Activated naive CD8-positive, alpha-beta T cell treated with anti-CD3 and anti-CD28 coated beads, Interleukin-2, amount 50 U/mL, for 24 hours (primary cell): ENCODE data around the gene STEAP1.
"Not testable (repeated sequence)": the region's sequence is repeated elsewhere in the genome, so short reads cannot be mapped to it uniquely, and the experiment has no call there.

Experiments
- ATAC-seq: fragments of 150-1000 bp; cut with Tn5 transposase; one replicate; pipeline ENCODE4 v1.10.0; 2021
- DNase-seq: peaks from one replicate; pipeline ENCODE4 v3.0.0; 2021
- H3K27ac Mint-ChIP-seq: one replicate; pipeline ENCODE4 v1.8.0; 2021; ENCODE audit warnings: mild to moderate bottlenecking, mixed read lengths
- H3K27me3 Mint-ChIP-seq: one replicate; pipeline ENCODE4 v1.8.0; 2021; ENCODE audit warnings: mixed read lengths
- H3K36me3 Mint-ChIP-seq: one replicate; pipeline ENCODE4 v1.8.0; 2021; ENCODE audit warnings: low read depth, mixed read lengths
- H3K4me1 Mint-ChIP-seq: one replicate; pipeline ENCODE4 v1.8.0; 2021; ENCODE audit warnings: mixed read lengths
- H3K4me3 Mint-ChIP-seq: one replicate; pipeline ENCODE4 v1.8.0; 2021; ENCODE audit warnings: mild to moderate bottlenecking, moderate library complexity, mixed read lengths
- H3K9me3 Mint-ChIP-seq: one replicate; pipeline ENCODE4 v1.8.0; 2021; ENCODE audit warnings: mixed read lengths

The STEAP1 gene

DNA sequence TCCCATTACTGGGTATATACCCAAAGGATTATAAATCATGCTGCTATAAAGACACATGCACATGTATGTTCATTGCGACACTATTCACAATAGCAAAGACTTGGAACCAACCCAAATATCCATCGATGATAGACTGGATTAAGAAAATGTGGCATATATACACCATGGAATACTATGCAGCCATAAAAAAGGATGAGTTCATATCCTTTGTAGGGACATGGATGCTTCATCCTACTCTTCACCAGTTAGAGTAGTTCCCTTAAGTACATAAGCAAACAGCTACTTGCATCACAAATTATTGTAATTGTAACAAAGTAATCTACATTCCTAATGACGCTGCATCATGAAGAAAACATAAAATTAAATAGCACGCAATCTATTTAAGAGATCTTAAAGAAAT lies 32.0 kb downstream of the STEAP1 start:
- DNase-seq, H3K27ac Mint-ChIP-seq, ATAC-seq, H3K4me1 Mint-ChIP-seq, H3K36me3 Mint-ChIP-seq, H3K27me3 Mint-ChIP-seq, H3K4me3 Mint-ChIP-seq: not testable (repeated sequence)
- H3K9me3 Mint-ChIP-seq = peaks cover 11% of the 10 kb centered on the region

DNA sequence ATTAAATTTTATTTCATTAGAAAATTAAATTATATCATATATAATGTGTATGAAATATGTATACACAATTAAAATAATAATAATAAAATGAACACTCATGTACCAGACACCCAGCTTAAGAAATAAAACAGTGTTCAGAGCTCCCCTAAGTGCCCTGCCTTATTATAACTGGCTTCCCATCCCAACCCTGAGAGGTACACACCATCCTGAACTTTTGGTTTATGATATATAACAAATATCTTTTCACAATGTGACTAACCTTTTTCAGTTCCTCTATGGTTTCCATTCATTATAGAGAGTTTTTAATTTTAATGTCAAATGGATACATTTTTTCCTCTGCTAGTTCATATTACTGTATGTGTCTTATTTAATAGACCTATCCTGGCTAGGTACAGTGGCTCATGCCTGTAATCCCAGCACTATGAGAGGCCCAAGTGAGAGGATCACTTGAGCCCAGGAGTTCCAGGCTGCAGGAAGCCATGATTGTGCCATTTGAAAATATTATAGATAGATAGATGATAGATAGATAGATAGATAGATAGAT lies 33.3 kb downstream of the STEAP1 start:
- Mint-ChIP-seq H3K27me3 (peaks cover 6% of the 10 kb centered on the region), H3K4me3 (no peak overlapping the region)

DNA sequence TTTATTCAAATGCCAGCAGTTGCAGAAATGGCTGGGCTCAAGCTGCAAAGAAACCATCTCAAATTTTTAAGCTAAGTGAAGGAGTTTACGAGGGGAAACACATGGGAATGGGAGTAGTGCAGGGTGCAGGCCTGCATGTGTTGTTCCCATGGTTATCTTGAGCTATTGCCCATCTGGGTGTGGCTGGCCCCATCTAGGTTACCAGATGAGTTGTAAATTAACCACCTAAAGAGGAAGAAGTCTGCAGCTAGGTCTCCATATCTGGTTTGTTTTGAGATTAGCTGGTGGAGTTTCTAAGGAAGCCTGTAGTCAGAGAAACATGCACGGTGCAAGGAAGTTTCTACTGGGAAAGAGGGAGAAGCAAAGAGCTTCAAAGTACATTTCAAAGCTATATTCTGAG lies 34.0 kb downstream of the STEAP1 start:
- Mint-ChIP-seq H3K36me3 (no peaks in the 10 kb centered on the region), H3K4me1 (no peaks in the 10 kb centered on the region), H3K9me3 (peaks cover 24% of the 10 kb centered on the region), H3K27ac (no peak overlapping the region), H3K27me3 (peaks cover 5% of the 10 kb centered on the region), H3K4me3 (no peak overlapping the region)
- no peak for DNase-seq
- ATAC-seq = no peak

More for the DNA sequence above, 33.3 kb downstream of the STEAP1 start:
- no peaks in the 10 kb centered on the region for H3K36me3 Mint-ChIP-seq
- DNase-seq = no peak
- H3K9me3 Mint-ChIP-seq = peaks cover 21% of the 10 kb centered on the region
- ATAC-seq = peak; percentile 52
- H3K4me1 Mint-ChIP-seq = no peaks in the 10 kb centered on the region
- no peak overlapping the region for H3K27ac Mint-ChIP-seq

DNA sequence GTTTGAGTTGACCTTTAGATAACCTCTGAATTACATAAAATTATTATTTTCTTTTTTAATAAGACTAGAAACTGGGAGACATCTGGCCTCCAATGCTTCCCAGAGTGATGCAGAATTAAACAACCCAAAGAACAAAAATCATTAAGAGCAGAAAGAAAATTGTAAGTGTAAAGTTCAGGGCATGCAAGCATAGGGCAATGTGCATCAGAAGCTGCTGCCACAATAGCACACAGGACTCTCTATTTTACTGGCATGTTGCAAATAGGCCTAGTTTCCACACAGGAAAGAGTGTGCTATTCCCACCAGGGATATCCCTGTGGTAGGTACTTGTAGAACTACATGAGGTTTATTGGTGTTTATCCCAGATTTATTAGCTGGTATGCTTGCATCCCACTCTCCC lies 36.7 kb downstream of the STEAP1 start:
- peaks cover 28% of the 10 kb centered on the region for H3K9me3 Mint-ChIP-seq
- DNase-seq (no peak), ATAC-seq (no peak)
- no peaks in the 10 kb centered on the region for H3K4me1 Mint-ChIP-seq
- no peak overlapping the region for H3K27ac Mint-ChIP-seq
- no peaks in the 10 kb centered on the region for H3K36me3 Mint-ChIP-seq
- peaks cover 7% of the 10 kb centered on the region for H3K27me3 Mint-ChIP-seq
- H3K4me3 Mint-ChIP-seq = no peak overlapping the region

DNA sequence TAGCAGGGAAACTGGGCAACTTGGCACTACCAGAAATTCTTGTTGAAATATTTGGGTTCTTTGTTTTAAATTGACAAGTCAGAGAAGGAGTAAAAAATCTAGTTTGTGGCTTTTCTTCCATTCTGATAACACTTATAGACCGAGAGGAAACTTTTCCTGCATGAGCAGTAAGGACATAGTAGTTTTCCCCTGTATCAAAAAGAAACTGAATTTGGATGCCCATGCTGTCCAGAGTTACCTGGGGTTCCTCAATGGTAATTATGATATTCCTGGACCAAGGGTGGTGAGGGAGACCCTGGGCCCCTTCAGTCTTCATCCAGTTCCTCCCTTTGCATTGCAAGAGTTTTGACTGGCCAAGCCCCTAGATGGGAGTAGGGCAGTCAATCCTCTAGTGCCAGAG lies 37.4 kb downstream of the STEAP1 start:
- peaks cover 8% of the 10 kb centered on the region for H3K27me3 Mint-ChIP-seq
- DNase-seq = no peak

DNA sequence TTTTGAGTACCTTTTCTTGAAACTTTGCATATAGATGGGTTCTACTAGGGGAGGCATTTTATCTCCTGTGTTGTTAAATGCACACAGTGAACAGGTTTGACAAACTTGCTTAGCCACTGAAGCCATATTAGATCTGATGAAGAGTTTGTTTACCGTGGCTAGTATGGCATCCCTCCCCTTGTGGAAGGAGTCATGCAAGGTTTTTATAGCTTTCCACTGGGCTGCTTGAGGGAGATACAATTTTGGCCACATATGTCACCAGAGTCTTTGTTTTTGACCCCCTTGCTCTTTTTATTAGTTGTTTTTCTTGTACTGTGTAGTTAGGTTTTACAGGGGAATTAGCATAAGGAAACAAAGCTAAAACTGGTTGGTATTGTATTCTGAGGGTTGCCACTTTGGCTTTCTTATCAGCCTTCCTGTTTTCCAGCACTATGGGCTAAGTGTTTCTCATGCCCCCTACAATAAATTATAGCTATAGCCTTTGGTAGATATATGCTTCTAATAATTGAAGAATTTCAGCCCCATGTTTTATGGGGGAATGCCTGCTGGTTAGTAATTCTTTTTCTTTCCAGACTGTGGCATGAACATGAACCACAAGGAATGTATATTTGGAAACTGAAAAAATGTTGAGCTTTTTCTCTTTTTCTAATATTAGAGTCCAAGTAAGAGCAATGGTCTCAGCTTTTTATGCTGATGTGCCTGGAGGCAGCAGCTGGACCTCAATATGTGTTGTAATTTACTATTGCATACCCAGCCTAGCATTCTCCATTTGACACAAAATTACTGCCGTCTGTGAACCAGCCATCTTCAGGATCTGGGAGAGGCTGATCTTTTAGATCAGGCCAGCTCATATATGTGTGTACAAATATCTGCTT lies 38.8 kb downstream of the STEAP1 start:
- Mint-ChIP-seq H3K27me3 (peaks cover 6% of the 10 kb centered on the region), H3K36me3 (no peaks in the 10 kb centered on the region), H3K9me3 (peaks cover 28% of the 10 kb centered on the region), H3K4me3 (no peak overlapping the region), H3K4me1 (no peaks in the 10 kb centered on the region), H3K27ac (no peak overlapping the region)
- ATAC-seq (no peak), DNase-seq (no peak)

More for the DNA sequence above, 37.4 kb downstream of the STEAP1 start:
- Mint-ChIP-seq H3K4me1 (no peaks in the 10 kb centered on the region), H3K36me3 (no peaks in the 10 kb centered on the region), H3K4me3 (no peak overlapping the region), H3K9me3 (peaks cover 28% of the 10 kb centered on the region), H3K27ac (no peak overlapping the region)
- no peak for ATAC-seq

DNA sequence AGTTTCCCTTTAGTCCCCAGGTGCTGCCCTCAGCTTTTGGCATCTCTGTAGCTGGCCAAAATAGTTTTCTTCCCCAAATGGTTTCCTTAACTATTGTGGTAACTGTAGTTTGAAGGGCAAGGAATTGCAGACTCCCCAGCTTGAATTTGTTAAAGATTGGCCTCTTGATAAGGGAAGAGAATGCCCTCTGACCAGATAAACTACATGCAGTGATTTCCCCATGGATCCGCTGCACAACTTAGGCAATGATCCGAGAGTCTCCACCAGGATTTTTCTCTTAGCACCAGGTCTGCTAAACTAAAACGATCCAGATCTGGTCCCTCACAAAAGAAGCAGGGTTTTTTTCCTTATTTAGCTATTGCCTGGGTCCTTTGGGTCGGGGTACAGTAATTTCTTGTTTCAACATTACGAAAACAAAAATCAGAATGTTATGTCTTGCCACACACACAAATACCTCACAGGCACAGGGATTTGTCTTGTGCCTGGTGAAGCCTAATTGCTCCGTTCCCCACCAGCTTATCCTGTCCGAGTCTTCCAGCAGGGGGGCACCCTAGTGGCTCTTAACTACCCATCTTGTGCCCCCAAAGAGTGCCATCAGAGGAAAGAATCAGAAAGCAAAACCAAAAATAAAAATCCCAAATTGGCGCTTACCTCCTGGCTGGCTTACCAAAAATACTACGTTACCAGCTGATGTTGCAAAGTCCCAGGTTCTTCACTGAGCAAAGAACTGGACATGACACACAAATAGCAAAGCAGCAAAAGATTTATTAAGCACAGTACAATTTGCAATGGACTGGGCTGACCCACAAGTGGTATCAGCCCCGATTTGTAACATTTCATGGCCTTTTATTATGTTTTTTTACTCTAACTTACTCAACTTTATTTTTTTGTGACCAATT lies 40.9 kb downstream of the STEAP1 start:
- no peak for DNase-seq
- peaks cover 23% of the 10 kb centered on the region for H3K9me3 Mint-ChIP-seq
- H3K4me3 Mint-ChIP-seq = no peak overlapping the region
- H3K36me3 Mint-ChIP-seq = no peaks in the 10 kb centered on the region
- H3K27ac Mint-ChIP-seq = no peak overlapping the region
- no peaks in the 10 kb centered on the region for H3K4me1 Mint-ChIP-seq
- no peak for ATAC-seq
- peaks cover 6% of the 10 kb centered on the region for H3K27me3 Mint-ChIP-seq

DNA sequence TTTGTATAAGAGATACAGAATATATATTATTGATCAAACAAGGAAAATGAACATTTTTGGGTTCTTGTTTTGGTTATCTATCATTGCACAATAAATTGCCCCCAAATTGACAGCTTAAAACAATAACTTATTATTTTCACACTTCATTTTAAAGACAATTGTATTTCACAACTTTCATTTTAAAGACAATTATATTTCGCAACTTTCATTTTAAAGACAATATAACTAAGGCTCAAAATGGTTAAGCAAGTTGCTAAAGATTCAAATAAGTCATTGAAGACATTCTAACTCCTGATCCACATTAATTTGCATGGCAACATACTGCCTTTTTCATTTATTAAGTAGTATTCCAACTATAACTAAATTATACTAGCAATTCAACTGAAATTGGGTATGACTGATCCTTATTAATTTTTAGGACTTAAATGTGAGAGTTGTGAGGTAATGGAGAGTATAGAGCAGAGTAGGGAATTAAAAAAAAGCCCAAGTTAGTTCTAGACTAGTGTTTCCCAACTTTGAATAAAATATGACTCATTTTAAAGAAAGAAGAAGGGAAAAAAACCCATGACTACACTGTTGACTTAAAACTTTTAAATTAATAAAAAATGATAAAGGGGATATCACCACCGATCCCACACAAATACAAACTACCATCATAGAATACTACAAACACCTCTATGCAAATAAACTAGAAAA lies 47.4 kb downstream of the STEAP1 start:
- H3K4me3 Mint-ChIP-seq = no peak overlapping the region
- no peaks in the 10 kb centered on the region for H3K9me3 Mint-ChIP-seq
- no peaks in the 10 kb centered on the region for H3K36me3 Mint-ChIP-seq
- DNase-seq (no peak), ATAC-seq (no peak)
- H3K4me1 Mint-ChIP-seq = no peaks in the 10 kb centered on the region
- no peak overlapping the region for H3K27ac Mint-ChIP-seq
- peaks cover 2% of the 10 kb centered on the region for H3K27me3 Mint-ChIP-seq

DNA sequence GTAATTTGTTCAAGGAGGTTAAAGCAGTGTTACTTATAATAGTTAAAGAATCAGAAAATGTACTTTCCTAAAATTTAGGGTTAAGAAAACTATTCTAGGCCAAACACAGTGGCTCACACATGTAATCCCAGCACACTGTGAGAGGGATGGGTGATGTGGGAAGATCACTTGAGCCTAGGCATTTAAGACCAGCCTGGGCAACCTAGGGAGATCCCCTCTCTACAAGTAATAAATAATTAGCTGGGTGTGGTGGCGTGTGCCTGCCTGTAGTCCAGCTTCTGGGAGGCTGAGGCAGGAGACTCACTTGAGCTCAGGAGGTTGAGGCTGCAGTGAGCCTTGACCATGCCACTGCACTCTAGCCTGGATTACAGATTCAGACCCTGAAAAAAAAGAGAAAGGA lies 53.7 kb downstream of the STEAP1 start:
- Mint-ChIP-seq H3K36me3 (no peaks in the 10 kb centered on the region), H3K27me3 (peaks cover 28% of the 10 kb centered on the region), H3K9me3 (no peaks in the 10 kb centered on the region)

DNA sequence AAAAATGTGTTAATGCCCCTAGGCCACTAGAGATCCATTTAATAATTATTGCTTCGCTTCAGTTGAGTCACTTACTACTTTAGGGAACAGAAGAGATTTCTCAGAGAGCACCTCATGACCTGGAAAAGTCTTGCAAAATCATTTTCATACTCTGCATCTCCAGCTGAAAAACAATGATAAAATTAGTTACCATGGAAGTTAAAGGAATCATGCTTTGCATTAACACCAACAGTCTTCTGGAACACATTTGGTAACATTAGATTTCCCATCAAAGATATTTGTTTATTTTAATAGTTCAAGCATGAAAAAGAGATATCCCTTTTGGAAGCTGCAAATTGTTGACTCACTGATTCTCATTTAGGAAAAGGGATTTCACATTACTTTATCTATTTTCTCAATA lies 55.5 kb downstream of the STEAP1 start:
- DNase-seq (no peak), ATAC-seq (no peak)
- Mint-ChIP-seq H3K36me3 (no peaks in the 10 kb centered on the region), H3K9me3 (no peaks in the 10 kb centered on the region), H3K27ac (no peak overlapping the region), H3K4me1 (peaks cover 7% of the 10 kb centered on the region), H3K27me3 (peaks cover 28% of the 10 kb centered on the region), H3K4me3 (no peak overlapping the region)

More for the DNA sequence above, 53.7 kb downstream of the STEAP1 start:
- no peak for DNase-seq
- H3K4me3 Mint-ChIP-seq = no peak overlapping the region
- no peak for ATAC-seq
- H3K27ac Mint-ChIP-seq = no peak overlapping the region
- peaks cover 7% of the 10 kb centered on the region for H3K4me1 Mint-ChIP-seq

DNA sequence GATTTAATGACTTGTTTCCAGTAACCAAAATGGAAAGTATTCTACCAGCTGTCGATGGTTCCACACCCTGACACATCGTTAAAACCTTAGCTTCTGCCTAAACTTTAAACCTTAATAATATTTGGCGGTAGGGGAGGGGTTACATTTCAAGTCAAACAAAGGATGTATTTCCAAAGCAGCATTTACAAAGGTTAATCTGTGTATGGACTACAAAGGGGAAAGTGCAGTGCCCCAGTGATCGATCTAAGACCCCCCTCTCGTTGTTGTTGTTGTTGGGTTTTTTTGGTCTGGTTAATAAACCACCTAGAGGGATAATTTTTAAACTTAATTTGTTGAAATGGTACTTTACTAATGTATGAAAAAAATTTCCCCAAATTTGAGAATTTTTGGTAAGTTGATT lies 56.2 kb downstream of the STEAP1 start:
- H3K4me3 Mint-ChIP-seq = no peak overlapping the region
- H3K27me3 Mint-ChIP-seq = peaks cover 28% of the 10 kb centered on the region
- peaks cover 7% of the 10 kb centered on the region for H3K4me1 Mint-ChIP-seq
- H3K27ac Mint-ChIP-seq = no peak overlapping the region
- ATAC-seq (no peak), DNase-seq (no peak)
- no peaks in the 10 kb centered on the region for H3K36me3 Mint-ChIP-seq
- H3K9me3 Mint-ChIP-seq = no peaks in the 10 kb centered on the region

DNA sequence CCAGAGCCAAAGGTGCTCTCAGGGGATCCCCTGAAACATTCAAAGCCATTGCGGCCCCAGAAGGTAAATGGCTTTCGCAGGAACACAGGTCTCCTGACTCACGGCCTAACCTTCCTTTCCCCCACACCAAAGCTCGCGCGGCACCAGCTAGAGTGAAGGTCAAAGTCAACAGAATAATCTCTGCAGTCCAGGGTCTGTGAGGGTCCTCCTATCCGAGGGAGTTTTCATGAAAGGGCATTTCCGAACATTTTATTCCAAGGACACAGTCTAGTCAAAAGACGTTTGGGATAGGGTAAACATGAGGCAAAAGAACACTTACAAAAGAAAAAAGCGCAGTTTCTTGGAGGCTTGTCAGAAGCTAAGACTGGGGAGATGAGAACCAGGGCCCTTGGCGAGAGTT lies 56.7 kb downstream of the STEAP1 start:
- Mint-ChIP-seq H3K9me3 (no peaks in the 10 kb centered on the region), H3K27me3 (peaks cover 28% of the 10 kb centered on the region), H3K4me3 (peak overlapping the region; percentile 64), H3K27ac (no peak overlapping the region), H3K4me1 (peaks cover 7% of the 10 kb centered on the region), H3K36me3 (no peaks in the 10 kb centered on the region)
- DNase-seq = no peak
- no peak for ATAC-seq

DNA sequence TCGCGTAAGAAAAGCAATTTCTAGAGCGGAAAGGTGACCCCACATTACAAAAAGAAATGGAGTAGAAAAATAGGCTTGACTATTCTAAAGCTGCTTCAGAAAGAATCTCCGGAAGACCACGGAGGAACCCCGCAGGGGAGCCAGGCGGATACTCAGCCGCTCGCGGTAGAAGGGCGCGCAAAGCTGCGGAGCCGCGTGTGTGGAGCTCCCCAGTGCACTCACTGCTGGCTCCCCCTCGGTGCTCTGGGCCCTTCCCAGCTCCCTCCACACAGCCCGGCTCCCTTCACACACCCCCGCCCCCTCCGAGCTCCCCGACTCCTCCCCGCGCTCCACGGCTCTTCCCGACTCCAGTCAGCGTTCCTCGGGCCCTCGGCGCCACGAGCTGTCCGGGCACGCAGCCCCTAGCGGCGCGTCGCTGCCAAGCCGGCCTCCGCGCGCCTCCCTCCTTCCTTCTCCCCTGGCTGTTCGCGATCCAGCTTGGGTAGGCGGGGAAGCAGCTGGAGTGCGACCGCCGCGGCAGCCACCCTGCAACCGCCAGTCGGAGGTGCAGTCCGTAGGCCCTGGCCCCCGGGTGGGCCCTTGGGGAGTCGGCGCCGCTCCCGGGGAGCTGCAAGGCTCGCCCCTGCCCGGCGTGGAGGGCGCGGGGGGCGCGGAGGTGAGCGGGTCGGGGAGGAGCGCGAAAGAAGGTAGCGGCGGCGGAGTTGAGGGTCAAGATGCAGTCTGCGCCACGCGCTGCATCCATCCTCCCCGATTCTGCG lies 57.3 kb downstream of the STEAP1 start, which contains the start of gene STEAP2:
Gene STEAP2 (plus strand): TSS at position 350 of the 758 bp plus-strand sequence. CDS start 13,343 bp downstream, outside the sequence.
- peaks cover 7% of the 10 kb centered on the region for H3K4me1 Mint-ChIP-seq
- H3K36me3 Mint-ChIP-seq = no peaks in the 10 kb centered on the region
- H3K27ac Mint-ChIP-seq = no peak within 1 kb of the TSS
- DNase-seq (peak; percentile 53), ATAC-seq (peak; percentile 87)
- peaks cover 31% of the 10 kb centered on the region for H3K27me3 Mint-ChIP-seq
- no peaks in the 10 kb centered on the region for H3K9me3 Mint-ChIP-seq
- H3K4me3 Mint-ChIP-seq = peak within 1 kb of the TSS; percentile 64

DNA sequence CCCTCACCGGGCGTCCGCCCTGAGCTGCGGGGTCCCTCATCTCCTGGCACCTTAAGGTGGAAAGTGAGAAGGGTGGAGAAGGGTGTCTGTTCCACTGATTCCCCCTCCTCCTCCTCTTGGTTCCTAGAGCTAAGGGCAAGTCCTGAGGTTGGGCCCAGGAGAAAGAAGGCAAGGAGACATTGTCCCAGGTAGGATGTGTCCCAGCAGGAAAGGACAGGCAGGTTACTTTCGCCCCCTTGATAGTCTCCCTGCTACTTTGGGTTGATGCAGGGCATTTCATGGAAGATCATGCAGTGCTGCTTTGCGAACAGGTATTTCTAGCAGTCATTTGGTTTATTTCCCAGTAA lies 57.9 kb downstream of the STEAP1 start:
- H3K9me3 Mint-ChIP-seq = no peaks in the 10 kb centered on the region

More for the DNA sequence above, 57.9 kb downstream of the STEAP1 start:
- ATAC-seq (no peak), DNase-seq (no peak)
- Mint-ChIP-seq H3K36me3 (no peaks in the 10 kb centered on the region), H3K4me3 (no peak overlapping the region), H3K4me1 (peaks cover 7% of the 10 kb centered on the region), H3K27me3 (peaks cover 32% of the 10 kb centered on the region), H3K27ac (no peak overlapping the region)
